SIG-M5 (cell line): ENCODE measurements around the gene MMP20.

Source experiments
- DNase-seq: peaks from one replicate; lab custom pipeline; 2025; lab: John Stamatoyannopoulos, UW

MMP20 gene

DNA sequence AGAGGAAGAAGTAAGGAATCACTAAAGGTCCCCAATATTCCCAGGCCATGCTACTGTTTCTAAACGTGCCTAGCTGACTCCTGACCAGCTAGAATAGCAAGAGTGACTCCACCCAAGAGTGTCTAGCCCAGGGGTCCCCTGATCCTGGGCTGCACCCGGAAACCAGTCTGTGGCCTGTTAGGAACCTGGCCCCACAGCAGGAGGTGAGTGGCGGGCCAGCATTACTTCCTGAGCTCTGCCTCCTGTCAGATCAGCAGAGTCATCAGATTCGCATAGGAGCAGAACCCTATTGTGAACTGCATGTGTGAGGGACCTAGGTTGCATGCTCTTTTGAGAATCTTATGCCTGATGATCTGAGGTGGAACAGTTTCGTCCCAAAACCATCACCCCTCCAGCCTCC, 2.0 kb downstream of the MMP20 start:
- DNase-seq = no peak

DNA sequence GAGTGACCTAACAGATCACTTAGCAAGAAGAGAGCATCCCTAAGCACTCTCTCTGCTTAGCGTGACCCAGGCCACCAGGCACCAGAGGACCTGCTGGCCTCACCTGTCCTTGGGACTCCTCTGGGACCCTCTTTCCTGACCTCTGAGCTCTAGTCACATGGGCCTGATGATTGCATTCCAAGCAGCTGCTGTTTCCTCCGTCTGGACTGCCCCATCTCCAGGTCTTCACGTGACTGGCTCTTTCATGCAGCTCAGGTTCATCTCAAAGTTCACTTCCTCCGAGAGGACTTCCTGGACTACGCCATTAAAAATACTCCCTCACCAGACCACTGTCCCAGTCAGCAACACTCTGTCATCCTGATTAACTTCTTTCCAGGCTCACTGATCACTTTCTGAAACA, 2.9 kb downstream of the MMP20 start:
- no peak for DNase-seq

DNA sequence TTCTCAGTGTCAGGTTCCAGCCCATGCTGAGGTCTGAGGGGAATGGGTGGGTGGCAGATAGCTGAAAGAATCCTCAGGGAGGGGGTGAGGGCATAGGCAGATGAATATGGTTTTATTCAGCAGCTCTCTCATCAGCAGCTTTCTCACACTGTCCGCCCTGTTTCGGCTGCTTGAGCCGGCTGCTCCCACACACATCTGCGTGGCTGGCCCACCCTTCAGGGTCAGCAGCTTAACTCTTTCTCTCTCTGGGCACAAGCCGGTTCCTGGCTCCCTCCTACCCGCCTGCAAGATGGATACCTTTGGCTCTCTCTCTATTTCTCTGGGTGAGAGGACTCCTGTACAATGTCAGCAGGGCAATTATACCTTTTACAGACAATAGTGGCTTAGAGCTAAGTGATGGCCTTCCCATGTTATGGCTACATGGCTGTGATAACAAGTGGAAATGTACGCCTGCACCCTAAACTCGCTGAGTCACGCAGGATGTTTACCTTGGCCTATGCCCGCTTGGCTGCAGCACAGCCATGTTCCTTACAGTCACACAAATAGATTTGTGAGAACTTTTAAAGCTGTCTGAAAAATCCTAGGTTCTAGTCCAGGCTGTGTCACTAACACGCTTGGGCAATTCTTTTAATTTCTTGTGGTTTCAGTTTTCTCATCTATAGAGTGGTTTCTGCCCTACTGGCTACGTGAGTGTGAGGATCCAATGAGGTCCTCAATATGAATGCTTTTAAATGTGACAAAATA, 4.1 kb downstream of the MMP20 start:
- DNase-seq = no peak

DNA sequence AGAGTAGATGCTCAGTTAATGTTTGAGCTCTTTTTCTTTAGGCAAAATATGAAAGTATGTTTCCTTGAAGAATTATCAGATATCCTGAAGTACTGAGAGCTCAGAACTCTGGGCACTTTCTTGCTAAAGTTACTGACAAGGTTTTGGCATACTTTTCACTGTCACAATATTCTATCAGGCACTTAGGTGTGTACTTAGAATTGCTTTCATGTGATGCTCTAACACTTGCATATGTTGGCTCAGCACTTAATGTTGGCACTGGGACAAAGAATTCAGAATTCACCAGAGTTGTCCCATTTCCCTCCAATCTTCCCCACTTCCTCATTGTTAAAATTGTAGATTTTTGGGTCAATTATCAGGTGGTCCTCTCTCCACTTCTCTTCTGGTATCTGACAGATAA, 5.0 kb downstream of the MMP20 start:
- DNase-seq = no peak

DNA sequence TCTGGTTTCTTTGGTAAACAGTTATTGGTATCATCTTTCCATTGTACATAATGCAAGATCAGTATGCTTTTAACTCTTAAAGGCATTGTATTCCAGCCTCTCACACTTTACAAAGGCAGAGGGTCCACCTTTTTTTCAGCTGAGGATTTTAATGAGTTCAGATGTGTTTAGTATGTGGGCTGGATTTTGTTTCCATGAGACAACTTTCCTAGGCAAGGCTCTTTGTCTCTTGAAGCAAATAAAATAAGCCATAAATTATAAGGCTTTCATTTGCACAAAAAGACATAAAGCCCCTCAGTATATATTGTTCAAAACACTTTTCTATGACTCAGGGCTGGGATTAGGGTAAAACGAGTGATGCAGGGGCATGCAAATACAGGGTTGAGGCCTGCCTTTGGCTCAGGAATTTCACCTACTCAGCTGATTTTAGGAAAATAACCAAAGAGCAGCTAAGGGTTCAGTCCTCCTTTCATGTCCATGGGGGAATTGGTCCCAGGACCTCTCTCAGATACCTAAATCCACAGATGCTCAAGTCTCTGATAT, 7.6 kb downstream of the MMP20 start:
- DNase-seq = no peak

DNA sequence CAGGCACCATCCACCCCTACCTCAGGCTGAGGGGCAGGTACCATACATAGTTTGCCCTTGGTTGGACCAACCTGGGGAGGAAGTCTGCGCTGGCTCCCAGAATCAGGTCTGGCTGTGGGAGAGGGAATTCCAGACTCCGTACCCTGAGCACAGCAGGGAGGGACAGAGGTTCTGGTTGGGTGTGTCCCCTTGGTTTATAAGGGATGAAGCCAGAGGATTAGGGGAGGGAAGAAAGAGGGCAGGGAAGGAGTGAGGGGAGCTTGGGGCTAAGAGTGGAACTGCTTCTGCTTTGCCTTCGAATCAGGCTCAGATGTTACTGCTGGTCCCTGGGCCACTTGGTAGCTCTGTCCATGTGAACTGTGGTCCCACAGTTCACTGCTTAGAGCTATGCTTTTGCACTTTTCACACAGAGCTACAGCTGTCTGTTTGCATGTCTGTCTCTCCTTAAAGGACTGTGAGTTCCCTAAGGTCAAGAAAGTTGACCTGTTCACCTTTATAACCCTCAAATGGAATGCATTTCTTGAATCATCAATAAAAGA, 9.2 kb downstream of the MMP20 start:
- no peak for DNase-seq

DNA sequence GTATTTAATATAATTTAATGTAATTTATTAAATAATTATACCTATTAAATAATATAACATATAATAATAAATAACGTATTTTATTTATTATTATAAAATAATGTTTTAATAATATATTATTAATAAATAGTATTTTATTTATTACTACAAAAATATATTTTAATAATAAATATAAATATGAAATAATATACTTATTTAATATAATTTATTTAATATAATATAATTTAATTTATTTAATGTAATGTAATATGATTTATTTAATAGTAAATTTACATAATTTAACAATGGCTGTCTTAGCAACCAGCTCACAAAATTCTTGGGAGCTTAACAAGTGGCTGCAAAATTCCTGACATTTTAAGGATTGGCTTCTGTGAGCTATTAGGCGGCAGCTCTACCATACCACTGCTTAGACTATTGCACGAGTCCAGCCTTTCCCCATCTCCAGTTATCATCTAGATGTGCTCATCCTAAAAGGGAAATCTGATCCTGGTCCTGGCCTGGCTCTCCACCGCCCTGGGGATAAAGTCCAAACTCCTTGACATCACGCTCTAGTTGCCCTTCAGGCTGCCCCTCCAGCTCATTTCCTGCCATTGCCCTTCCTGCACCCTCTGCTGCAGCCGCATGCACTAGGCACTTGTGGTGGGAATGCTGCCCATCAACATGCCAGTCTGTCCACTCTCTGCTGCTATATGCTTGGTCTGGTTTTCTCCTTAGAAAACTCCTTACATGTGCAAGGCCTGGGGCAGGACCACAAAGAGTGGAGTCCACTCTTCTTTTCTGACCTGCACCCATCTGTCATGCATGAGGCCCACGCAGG, 9.8 kb downstream of the MMP20 start:
- no peak for DNase-seq

DNA sequence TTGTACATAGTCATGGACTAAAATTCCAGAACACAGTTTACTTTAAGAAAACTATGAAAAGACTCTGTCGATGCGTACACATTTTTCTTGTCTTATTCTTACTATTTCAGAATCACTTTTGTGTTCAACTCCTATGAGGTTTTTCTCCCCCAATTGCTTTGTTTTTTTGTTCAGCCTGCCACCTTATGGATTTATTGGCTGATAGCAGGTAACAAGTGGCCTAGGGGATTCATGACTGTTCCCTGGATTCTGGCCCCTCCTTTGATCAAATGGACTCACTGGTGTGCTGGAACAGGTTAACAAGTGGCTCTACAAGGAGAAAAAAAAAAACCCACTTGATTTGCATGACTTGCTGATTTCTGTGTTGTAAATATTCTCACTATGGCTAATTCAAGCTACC, 10.6 kb downstream of the MMP20 start:
- DNase-seq = no peak

DNA sequence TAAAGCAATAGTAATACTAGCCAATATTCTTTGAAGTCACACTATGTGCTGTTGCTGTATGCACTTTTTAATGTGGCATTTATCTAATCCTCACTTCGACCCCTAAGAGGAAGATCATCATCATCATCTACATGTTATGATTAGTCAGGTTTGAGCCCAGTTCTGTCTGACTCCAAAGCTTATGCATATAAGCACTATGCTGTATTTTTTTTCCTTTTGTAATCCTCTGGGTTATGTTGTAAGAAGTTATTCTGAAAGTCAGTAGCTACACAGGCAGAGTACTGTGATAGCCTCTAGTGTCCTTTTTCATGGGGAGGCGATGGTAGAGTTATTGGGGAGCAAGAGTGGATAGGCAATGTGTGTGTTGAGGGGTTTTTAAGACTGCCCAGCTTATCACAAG, 11.1 kb downstream of the MMP20 start:
- DNase-seq = no peak

DNA sequence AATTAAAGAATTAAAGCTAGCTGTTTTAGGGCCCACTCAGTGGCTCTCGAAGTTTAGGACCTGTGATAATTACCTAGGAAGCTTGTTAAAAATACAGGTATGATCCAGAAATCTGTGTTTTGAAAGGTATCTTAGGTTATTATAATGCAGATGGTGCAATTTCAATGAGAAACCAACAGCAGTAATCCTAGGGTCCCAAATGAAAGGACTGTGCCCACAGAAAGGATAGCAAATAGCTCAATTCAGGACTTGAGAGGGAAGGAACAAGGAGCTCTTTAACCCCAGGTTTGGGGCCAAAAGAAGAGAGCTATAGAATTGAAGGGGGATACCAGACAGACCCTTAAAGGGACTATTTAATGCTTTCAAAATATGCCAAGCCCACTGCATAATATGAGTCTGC, 11.7 kb downstream of the MMP20 start:
- no peak for DNase-seq

DNA sequence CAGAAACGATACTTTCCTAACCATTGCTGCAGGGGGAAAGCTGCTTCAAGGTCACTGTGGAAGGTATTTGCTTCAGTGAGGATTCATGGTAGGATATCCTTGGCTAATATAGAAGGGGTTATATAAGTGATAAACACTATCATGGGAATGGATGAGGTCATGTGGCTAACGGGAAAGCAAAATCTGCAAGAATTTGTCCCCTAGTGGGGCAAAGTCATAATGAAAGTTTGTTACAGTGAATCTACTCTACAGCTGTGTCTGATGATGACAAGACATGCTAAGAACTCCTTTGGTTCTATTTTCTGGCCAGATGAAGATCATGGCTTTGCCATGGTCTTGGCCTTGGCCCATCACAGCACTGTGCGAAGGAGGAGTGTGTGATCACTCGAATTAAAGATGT, 13.8 kb downstream of the MMP20 start:
- DNase-seq = no peak

DNA sequence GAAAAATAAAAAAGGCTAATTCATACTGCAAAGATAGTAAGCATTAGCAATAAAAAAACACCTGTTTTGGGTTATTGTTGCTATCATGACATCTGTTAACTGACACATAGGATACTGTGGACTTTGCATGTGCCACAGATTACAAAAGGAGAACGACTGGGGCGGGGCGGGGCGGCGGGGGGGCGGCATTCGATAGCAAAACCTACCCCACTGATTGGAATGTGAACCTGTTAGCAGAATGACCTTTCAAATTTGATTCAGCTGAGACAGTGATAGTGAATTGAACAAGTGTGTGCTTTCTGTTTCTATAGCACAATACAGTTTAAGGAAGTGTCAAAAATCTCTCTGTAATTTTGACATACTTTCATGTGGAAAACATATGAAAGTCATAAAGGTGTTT, 14.9 kb downstream of the MMP20 start:
- no peak for DNase-seq

DNA sequence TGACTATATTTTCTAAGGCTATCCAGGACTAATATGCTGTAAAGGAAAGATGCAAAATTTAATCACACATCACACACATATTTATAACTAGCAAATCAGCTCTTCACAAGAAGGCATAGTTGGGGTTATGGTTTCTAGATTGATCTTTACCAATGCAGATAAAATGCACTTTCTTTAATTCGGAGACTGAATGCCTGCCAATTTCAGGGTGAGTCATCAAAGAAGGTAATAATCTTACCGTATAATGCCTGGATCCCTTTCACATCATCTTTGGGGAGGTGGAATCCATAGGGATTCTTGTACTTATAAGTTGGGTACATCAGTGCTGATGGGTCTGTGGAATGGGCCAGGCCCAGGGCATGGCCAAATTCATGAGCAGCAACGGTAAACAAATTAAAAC, 16.4 kb downstream of the MMP20 start:
- no peak for DNase-seq

DNA sequence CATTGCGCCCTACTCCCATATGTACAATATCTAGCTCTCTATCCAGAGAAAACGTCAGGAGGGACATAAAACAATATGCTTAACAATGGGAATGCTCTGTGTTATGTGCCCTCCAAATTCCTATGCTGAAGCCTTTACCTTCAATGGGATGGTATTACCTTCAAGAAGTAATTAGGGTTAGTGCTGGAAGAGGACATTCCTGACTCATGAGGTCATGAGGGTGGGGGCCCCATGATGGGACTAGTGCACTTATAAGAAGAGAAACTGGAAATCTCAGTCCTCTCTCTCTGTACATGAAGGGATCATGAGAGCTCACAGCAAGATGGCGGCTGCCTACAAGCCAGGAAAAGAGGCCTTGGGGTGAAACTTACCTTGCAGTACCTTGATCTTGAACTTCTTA, 20.3 kb downstream of the MMP20 start:
- DNase-seq = no peak

DNA sequence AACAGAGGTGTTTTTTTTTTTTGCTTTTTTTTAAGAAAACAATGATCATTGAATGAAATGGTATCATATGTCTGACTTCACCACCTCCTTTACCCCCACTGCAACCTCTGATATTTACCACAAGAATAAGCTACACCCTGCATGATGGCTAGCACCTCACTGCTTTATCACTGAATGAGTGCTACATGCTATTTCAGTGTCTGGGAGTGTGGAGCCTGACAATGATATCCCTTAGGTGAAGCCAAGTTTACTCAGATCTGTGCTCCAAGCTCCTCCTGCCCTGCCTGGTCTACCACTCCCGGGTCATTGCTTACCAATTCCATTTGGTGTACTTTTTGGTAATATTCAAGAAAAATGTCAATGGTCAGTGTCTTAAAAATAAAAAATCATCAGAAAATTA, 21.1 kb downstream of the MMP20 start:
- DNase-seq = no peak

DNA sequence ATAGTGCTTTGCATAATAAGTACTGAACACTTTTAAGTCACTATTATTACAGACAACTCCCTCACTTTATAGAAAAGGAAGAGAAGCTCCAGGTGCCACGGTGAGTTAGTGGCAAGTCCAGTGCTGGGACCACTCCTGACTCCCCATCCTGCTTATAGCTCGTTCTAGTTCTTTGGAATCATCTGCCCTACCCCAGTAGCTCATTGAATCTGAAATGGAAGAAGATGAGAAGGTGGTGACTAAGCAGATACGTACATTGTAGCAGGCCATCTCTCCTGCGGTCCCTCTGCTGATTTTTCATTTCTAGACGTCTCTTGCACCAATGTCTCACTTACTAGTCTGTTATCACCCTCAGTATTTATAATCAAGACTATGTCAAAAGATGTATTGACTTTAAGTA, 21.6 kb downstream of the MMP20 start:
- DNase-seq = no peak

DNA sequence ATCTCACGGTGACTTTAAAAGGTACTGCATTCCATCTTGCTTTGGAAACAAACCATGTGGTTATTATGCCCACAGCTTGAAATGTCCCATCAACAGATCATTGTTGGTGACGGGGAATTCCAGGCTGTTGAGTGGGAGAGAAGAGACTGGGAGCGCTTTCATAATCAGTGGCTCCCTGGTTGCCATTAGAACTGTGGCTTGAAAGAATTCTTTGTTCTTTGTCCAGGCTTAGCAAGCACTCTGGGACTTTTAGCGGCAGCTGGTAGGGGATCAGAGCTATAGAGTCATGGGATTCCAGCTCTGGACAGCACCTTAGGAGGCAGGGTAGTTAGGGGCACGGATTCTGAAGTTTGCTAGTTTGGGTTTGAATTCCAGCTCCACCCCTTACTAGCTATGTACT, 22.0 kb downstream of the MMP20 start:
- DNase-seq = no peak

DNA sequence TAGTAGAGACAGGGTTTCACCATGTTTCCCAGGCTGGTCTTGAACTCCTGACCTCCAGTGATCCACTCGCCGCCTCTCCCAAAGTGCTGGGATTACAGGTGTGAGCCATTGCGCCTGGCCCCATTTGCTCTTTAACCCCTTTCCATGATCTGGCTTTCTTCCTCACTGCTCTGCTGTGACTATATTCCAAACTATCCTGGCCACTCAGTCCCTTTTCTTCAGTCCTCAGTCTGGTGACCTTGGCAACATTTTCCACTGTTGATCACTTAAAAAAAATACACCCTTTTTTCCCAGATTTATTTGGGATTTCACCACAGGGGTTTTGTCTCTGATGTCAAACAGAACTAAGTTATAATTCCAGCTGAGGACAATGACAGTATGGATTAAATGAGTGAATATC, 24.5 kb downstream of the MMP20 start:
- DNase-seq = no peak

DNA sequence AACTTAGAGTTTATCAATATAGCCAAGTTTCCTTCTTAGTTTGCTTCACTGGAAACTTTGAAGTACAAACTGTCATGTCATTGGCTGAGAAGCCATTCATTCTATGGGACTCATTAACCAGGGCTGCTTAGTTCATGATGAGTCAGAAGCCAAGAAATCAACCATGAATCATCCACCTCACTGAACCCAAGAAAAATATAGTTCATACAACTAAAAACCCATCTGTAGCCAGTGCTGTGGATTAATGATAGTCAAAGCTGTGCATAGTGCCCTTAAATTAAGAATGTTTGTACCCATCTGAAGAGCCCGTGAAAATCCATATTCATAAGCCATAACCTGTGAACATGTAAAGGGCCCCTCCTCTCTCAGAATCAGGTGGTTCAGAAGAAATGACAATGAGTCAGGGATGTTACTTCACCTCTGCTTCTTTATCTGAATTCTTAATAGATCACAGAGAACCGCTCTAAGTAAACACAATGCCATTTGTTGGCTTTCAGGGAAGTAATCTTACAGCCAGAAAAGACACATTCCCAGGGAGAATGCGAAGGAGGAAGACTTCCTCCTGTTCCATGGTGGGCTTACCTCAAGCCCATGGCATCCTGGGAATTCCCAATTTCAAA, 25.4 kb downstream of the MMP20 start:
- no peak for DNase-seq

DNA sequence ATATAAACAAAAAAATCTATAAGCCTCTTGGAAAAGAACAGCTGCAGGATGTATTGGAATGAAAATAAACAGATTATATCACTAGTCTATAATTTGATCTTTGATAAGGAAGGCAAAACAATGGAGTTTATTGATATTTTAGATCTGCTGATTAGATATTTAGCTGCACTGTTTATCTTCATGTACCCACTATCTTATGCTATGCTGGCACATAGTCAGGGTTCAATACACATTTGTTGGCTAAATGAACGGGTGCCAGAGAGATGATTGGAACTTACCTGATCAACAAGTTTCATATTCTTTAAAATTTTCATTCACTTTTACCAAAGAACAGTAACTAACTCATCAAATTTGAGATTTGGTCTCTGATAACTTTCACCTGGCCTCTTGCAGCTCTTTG, 26.9 kb downstream of the MMP20 start:
- no peak for DNase-seq

DNA sequence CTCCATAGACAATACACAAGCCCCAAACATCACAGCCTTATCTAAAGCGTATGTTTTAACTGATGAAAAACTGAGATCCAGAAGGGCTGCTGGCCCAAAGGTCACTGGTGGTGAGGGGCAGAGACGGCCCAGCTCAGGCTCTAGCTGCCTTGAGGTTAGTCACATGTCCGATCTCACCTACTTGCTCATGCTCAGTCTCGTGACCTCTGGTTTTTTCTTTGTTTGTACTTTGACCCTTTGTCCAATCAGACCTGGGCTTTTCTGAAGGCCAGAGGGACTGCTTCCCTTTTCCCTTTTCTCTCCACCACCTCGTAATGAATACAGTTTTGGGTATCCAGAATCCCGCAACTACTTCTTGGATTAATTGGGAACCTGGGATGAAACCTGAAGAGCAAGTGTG, 28.6 kb downstream of the MMP20 start:
- DNase-seq = no peak

DNA sequence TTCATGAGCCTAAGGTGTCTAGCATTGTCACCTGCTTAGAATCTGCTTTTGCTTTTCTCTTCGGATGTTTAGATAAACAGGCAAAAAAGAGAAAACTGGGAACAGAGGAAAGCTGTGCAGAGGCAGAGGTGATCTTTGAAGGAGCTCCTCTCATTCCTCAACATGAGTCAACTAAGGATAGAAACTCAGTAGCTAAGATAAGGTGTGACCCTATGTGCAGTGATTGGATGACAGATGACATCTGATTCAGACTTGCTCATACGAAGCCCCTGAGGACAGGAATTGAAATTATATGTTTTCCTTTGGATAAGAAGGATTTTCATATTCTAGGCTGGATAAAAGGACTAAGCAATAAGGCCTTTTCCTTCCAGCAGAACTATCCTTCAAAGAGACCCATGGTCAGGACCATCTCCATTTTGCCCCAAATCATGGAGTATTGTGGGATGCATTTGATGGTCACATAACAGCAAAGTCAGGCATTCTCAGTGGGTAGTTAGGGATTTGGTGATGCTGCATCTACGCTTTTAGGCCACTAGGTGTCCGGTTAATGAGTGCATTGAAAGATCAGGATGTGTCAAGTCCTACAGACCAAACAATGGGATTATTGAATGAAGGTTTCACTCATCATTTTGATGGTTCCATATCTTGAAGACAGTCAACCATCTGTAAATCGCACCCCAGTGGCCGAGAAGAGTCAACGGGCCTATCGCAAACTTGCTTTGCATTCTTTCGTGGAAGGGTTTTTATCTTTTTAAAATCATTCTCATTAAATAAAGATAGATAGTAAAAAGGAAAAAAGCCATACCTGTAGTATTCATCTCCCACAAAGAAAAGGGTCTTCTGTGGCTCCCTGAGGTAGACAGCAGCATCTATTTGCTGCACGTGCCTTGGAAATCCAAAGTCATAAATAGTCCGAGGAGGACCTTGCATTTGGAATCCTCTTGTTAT, 32.2 kb downstream of the MMP20 start:
- no peak for DNase-seq
